K562 (cell line): ENCODE data around the gene PSAT1. TPM values are rescaled to one million over a fixed set of nuclear protein-coding genes. Genes with fewer than 3 reads are reported as not detected.

Experiments
- ATAC-seq: fragments of 200-7000 bp; cut with Tn5 transposase; 3 replicates; pipeline ENCODE4 v1.9.1; 2020; ENCODE audit warnings: moderate library complexity
- BruUV-seq: library from RNA; stranded (reverse); fragments of 400-500 nt; replicated peaks from 2 replicates; lab custom pipeline; 2021; lab: Mats Ljungman, UMichigan
- CTCF ChIA-PET: fragments of 300-600 bp; formaldehyde crosslinking; extraction: SDS; loops from one replicate; lab custom pipeline; 2021; ENCODE audit warnings: low intra/inter-chr PET ratio; lab: Yijun Ruan, JAX
- POLR2A ChIA-PET: fragments of 300-600, 350-650 bp; sonication (Branson Sonifier 250); formaldehyde crosslinking; extraction: SDS; loops from one replicate; lab custom pipeline; 2021; ENCODE audit warnings: antibody characterized with exemption, inconsistent platforms; lab: Yijun Ruan, JAX
- DNase-seq, 4 experiments: peaks; one replicate each; pipeline versions ENCODE4 v3.0.0 to v3.0.0-alpha.2; 2011 to 2018; ENCODE audit warnings: low spot score in 3 of 4, mixed read lengths in 3 of 4; ENCODE audit errors: extremely low read depth in 1 of 4
- FAIRE-seq: peaks from 2 replicates; lab custom pipeline; 2011; peaks lifted over from hg19 to GRCh38; lab: Jason Lieb, UNC
- H2AFZ ChIP-seq: 2 replicates; pipeline ENCODE4 v1.6.0; 2011; ENCODE audit warnings: low read depth, low read length, control low read depth, inconsistent platforms
- H3K27ac ChIP-seq: fragments of 200-600 bp; 3 replicates; pipeline ENCODE4 v1.8.0; 2011; ENCODE audit warnings: low read depth, mild to moderate bottlenecking, control low read depth, inconsistent platforms, low read length, moderate library complexity, mixed read lengths; ENCODE audit errors: extremely low read depth
- H3K27me3 ChIP-seq, 2 experiments: fragments of 300-600 bp in 1 of 2; 2 replicates in 1 of 2; 3 replicates in 1 of 2; pipeline versions ENCODE4 v1.6.0 to v1.8.0; 2011; ENCODE audit warnings: inconsistent platforms in 2 of 2, low read length in 2 of 2, mild to moderate bottlenecking in 1 of 2, mixed read lengths in 1 of 2, moderate library complexity in 1 of 2; ENCODE audit not compliant: control insufficient read depth in 2 of 2, insufficient read depth in 2 of 2
- H3K36me3 ChIP-seq: fragments of 300-600 bp; 3 replicates; pipeline ENCODE4 v1.8.0; 2011; ENCODE audit warnings: mild to moderate bottlenecking, low read length, inconsistent platforms; ENCODE audit not compliant: control insufficient read depth, insufficient read depth
- H3K4me1 ChIP-seq, 2 experiments: fragments of 200-600 bp in 1 of 2; replicated peaks in 1 of 2; 2 replicates in 1 of 2; 3 replicates in 1 of 2; pipeline versions ENCODE4 v1.5.1 to v1.8.0; 2011; ENCODE audit warnings: inconsistent platforms in 2 of 2, low read length in 2 of 2, mild to moderate bottlenecking in 1 of 2, mixed read lengths in 1 of 2, moderate library complexity in 1 of 2; ENCODE audit not compliant: control insufficient read depth in 2 of 2, insufficient read depth in 2 of 2
- H3K4me2 ChIP-seq: 2 replicates; pipeline ENCODE4 v1.6.1; 2011; ENCODE audit warnings: low read length, control low read depth, inconsistent platforms, mixed read lengths; ENCODE audit not compliant: insufficient read depth
- H3K4me3 ChIP-seq: fragments of 200-600 bp; sonication (generic), shearing (Covaris generic); 2 replicates; pipeline ENCODE4 v1.5.1; 2016; ENCODE audit warnings: control low read depth, inconsistent platforms
- H3K79me2 ChIP-seq: fragments of 200-600 bp; 3 replicates; pipeline ENCODE4 v1.8.0; 2011; ENCODE audit warnings: low read length, inconsistent platforms; ENCODE audit not compliant: control insufficient read depth, insufficient read depth
- H3K9ac ChIP-seq, 2 experiments: 2 replicates each; pipeline versions ENCODE4 v1.6.0 to v1.6.1; 2011; ENCODE audit warnings: low read depth in 2 of 2, low read length in 2 of 2, control low read depth in 1 of 2, inconsistent platforms in 1 of 2, mild to moderate bottlenecking in 1 of 2, mixed read lengths in 1 of 2; ENCODE audit not compliant: insufficient read depth in 1 of 2
- H3K9me1 ChIP-seq: one replicate; pipeline ENCODE4 v1.6.0; 2011; ENCODE audit warnings: inconsistent platforms, mild to moderate bottlenecking, low read length, moderate library complexity; ENCODE audit not compliant: control insufficient read depth, insufficient read depth
- H3K9me3 ChIP-seq: replicated peaks from 2 replicates; pipeline ENCODE4 v1.5.1; 2011; ENCODE audit warnings: low read depth, low read length, inconsistent platforms; ENCODE audit not compliant: control insufficient read depth, insufficient read depth
- H4K20me1 ChIP-seq: replicated peaks from 2 replicates; pipeline ENCODE4 v1.6.1; 2011; ENCODE audit warnings: low read length, inconsistent platforms, mixed read lengths; ENCODE audit not compliant: control insufficient read depth, insufficient read depth
- DMBX1 ChIP-seq: fragments of 250-450 bp; sonication (Bioruptor Pico); IDR thresholded peaks from 2 replicates; pipeline ENCODE4 v1.8.0; 2022; ENCODE audit warnings: inconsistent platforms, mild to moderate bottlenecking, moderate library complexity, borderline replicate concordance
- FOXJ2 ChIP-seq: fragments of 200-800 bp; sonication (Bioruptor generic); IDR thresholded peaks from 2 replicates; pipeline ENCODE4 v1.6.1; 2016; ENCODE audit warnings: missing genetic modification characterization, missing compliant biosample characterization
- NFIC ChIP-seq: fragments of 450-650 bp; IDR thresholded peaks from 2 replicates; pipeline ENCODE4 v1.6.1; 2017; ENCODE audit warnings: mild to moderate bottlenecking, inconsistent platforms
- NR4A1 ChIP-seq, 2 experiments: fragments of 250-450 bp in 1 of 2; fragments of 450-650 bp in 1 of 2; sonication (Bioruptor Pico) in 1 of 2; IDR thresholded peaks; 2 replicates each; pipeline versions ENCODE4 v1.4.0 to v1.6.1; 2016 to 2020; ENCODE audit warnings: mild to moderate bottlenecking in 2 of 2, missing compliant biosample characterization in 1 of 2, missing genetic modification characterization in 1 of 2, moderate library complexity in 1 of 2
- RB1 ChIP-seq: fragments of 450-650 bp; IDR thresholded peaks from 2 replicates; pipeline ENCODE4 v1.6.1; 2017; ENCODE audit warnings: low read depth, mild to moderate bottlenecking
- SMAD4 ChIP-seq: fragments of 250-450 bp; sonication (Bioruptor Pico); conservative IDR thresholded peaks from 2 replicates; pipeline ENCODE4 v1.8.0; 2021; ENCODE audit warnings: inconsistent platforms, mild to moderate bottlenecking, moderate library complexity
- SRSF3 ChIP-seq: fragments of 200-400 bp; formaldehyde crosslinking; IDR thresholded peaks from 2 replicates; pipeline ENCODE4 v1.6.1; 2016; ENCODE audit warnings: mild to moderate bottlenecking, low read length, moderate library complexity; ENCODE audit not compliant: insufficient read depth
- SUPT5H ChIP-seq: fragments of 450-650 bp; IDR thresholded peaks from 2 replicates; pipeline ENCODE4 v1.6.1; 2016
- ZSCAN29 ChIP-seq: fragments of 450-650 bp; IDR thresholded peaks from 2 replicates; pipeline ENCODE4 v1.6.1; 2017
- ZZZ3 ChIP-seq: fragments of 450-650 bp; IDR thresholded peaks from 2 replicates; pipeline ENCODE4 v1.6.1; 2016; ENCODE audit warnings: antibody characterized with exemption, mild to moderate bottlenecking, moderate library complexity
- WGBS: fragments of 100-300 bp; shearing (Covaris generic); methylation state at CpG from one replicate; pipeline ENCODE4 v1.1.6; 2016; ENCODE audit warnings: low coverage, mixed read lengths; ENCODE audit not compliant: insufficient coverage; ENCODE audit errors: missing lambda C conversion rate; 5-methylcytosine and 5-hydroxymethylcytosine counted together
- in situ Hi-C: fragments of 300-500 bp; cut with MboI; formaldehyde crosslinking; loops from 4 replicates; pipeline ENCODE4 v1.15.0; 2018; ENCODE audit warnings: inconsistent platforms, mixed read lengths
- intact Hi-C: fragments of 100-400 bp; cut with micrococcal nuclease; formaldehyde crosslinking; loops from 2 replicates; pipeline ENCODE4 v1.14.2; 2022
- polyA plus RNA-seq, 8 experiments: library from polyadenylated mRNA; depleted of rRNA in 4 of 8; stranded (reverse) in 5 of 8; unstranded in 3 of 8; fragments of >200 nt; fragmentation: Nextera tagmentation in 2 of 8; fragmentation: Illumina TruSeq in 1 of 8; extraction: Ambion mirVana in 2 of 8; extraction: Trizol in 1 of 8; gene quantifications; 2 replicates each; pipeline versions ENCODE4 v1.2.1 to v1.2.3, GENCODE V29; 2011 to 2014; ENCODE audit warnings: inconsistent platforms in 1 of 8, missing spikeins in 1 of 8
- total RNA-seq, 7 experiments: library from RNA; depleted of rRNA in 6 of 7; stranded (reverse); fragments of >200 nt in 6 of 7; fragmentation: Illumina TruSeq in 2 of 7; extraction: Trizol in 2 of 7; gene quantifications; 2 replicates each; pipeline versions ENCODE4 v1.2.1 to v1.2.3, GENCODE V29; 2011 to 2021; ENCODE audit warnings: low replicate concordance in 1 of 7
- TF ChIP-seq, protein P1 (sequence below): fragments of 200-800 bp; sonication (Bioruptor generic); IDR thresholded peaks from 2 replicates; pipeline ENCODE4 v1.6.1; 2016; ENCODE audit warnings: missing genetic modification characterization, missing compliant biosample characterization
- TF ChIP-seq, protein P2 (sequence below): fragments of 450-650 bp; IDR thresholded peaks from 2 replicates; pipeline ENCODE4 v1.6.1; 2017; ENCODE audit warnings: antibody characterized with exemption, mild to moderate bottlenecking

The PSAT1 gene
- total and polyA plus RNA-seq, 9 of the 15 experiments (the other 6 are each of a cell fraction or from before 2014, with no cell fraction given): 29.7 to 151 (median 98.3) TPM

DNA sequence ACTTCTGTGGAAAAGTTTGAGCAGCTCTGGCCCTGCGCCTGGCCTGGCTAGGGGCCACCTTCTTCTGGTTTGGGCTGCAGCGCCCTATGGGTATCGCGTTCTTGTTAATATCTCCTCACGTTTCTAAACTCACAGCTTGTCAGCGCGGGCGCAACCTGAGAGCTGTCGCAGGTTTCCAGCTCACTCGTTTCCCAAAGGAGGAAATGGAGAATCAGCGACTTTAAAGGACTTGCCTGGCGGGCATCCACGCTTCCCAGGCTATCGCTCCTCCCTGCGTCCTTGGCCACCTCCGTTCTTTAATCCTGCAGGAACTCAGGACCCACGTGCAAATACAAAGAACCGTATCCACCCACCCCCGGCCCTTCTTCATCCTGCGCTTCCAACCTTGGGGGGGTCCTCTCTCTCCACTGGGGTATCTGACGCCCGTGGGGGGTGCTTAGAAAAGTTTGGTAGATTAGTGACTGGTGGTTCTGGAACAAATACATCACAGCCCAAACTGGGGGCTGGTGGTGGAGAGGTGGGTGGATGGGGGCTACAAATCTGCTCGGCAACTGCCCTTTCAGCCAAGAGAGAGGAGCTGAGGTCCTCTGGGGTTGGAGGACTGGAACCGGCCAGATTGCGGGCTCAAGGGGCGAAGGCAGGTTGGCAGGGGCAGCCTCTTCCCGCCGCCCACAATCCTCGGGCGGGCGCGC is 578 bp upstream of the PSAT1 start:
- no peak for FAIRE-seq
- DNase-seq: no peak
- TF ChIP-seq DMBX1 (CRISPR knock-in tag) (0 out of 2 replicates have a peak, but pooled peaks have one; percentile 41), ZSCAN29 (no peak), SMAD4 (CRISPR knock-in tag) (0 out of 2 replicates have a peak, but pooled peaks have one; percentile 25), FOXJ2 (tag) (0 out of 2 replicates have a peak, but pooled peaks have one; percentile 42), RB1 (0 out of 2 replicates have a peak, but pooled peaks have one; percentile 23), NFIC (no peak), NR4A1 (CRISPR knock-in tag; IDR thresholded peaks at IDR 0.05) (no peak), NR4A1 (tag; IDR thresholded peaks at IDR 0.05) (0 out of 2 replicates have a peak, but pooled peaks have one; percentile 30), SRSF3 (peak; percentile 78; the same call in 1 of the 2 replicates), SUPT5H (0 out of 2 replicates have a peak, but pooled peaks have one; percentile 45), ZZZ3 (no peak)
- TF ChIP-seq, protein P1, sequence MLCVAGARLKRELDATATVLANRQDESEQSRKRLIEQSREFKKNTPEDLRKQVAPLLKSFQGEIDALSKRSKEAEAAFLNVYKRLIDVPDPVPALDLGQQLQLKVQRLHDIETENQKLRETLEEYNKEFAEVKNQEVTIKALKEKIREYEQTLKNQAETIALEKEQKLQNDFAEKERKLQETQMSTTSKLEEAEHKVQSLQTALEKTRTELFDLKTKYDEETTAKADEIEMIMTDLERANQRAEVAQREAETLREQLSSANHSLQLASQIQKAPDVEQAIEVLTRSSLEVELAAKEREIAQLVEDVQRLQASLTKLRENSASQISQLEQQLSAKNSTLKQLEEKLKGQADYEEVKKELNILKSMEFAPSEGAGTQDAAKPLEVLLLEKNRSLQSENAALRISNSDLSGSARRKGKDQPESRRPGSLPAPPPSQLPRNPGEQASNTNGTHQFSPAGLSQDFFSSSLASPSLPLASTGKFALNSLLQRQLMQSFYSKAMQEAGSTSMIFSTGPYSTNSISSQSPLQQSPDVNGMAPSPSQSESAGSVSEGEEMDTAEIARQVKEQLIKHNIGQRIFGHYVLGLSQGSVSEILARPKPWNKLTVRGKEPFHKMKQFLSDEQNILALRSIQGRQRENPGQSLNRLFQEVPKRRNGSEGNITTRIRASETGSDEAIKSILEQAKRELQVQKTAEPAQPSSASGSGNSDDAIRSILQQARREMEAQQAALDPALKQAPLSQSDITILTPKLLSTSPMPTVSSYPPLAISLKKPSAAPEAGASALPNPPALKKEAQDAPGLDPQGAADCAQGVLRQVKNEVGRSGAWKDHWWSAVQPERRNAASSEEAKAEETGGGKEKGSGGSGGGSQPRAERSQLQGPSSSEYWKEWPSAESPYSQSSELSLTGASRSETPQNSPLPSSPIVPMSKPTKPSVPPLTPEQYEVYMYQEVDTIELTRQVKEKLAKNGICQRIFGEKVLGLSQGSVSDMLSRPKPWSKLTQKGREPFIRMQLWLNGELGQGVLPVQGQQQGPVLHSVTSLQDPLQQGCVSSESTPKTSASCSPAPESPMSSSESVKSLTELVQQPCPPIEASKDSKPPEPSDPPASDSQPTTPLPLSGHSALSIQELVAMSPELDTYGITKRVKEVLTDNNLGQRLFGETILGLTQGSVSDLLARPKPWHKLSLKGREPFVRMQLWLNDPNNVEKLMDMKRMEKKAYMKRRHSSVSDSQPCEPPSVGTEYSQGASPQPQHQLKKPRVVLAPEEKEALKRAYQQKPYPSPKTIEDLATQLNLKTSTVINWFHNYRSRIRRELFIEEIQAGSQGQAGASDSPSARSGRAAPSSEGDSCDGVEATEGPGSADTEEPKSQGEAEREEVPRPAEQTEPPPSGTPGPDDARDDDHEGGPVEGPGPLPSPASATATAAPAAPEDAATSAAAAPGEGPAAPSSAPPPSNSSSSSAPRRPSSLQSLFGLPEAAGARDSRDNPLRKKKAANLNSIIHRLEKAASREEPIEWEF (CRISPR knock-in tag): no peak
- TF ChIP-seq, protein P2, sequence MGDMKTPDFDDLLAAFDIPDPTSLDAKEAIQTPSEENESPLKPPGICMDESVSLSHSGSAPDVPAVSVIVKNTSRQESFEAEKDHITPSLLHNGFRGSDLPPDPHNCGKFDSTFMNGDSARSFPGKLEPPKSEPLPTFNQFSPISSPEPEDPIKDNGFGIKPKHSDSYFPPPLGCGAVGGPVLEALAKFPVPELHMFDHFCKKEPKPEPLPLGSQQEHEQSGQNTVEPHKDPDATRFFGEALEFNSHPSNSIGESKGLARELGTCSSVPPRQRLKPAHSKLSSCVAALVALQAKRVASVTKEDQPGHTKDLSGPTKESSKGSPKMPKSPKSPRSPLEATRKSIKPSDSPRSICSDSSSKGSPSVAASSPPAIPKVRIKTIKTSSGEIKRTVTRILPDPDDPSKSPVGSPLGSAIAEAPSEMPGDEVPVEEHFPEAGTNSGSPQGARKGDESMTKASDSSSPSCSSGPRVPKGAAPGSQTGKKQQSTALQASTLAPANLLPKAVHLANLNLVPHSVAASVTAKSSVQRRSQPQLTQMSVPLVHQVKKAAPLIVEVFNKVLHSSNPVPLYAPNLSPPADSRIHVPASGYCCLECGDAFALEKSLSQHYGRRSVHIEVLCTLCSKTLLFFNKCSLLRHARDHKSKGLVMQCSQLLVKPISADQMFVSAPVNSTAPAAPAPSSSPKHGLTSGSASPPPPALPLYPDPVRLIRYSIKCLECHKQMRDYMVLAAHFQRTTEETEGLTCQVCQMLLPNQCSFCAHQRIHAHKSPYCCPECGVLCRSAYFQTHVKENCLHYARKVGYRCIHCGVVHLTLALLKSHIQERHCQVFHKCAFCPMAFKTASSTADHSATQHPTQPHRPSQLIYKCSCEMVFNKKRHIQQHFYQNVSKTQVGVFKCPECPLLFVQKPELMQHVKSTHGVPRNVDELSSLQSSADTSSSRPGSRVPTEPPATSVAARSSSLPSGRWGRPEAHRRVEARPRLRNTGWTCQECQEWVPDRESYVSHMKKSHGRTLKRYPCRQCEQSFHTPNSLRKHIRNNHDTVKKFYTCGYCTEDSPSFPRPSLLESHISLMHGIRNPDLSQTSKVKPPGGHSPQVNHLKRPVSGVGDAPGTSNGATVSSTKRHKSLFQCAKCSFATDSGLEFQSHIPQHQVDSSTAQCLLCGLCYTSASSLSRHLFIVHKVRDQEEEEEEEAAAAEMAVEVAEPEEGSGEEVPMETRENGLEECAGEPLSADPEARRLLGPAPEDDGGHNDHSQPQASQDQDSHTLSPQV: 0 out of 2 replicates have a peak, but pooled peaks have one; percentile 43

More for the DNA sequence above, 578 bp upstream of the PSAT1 start:
- BruUV-seq: TSS peak; percentile 70
- Histone ChIP-seq H4K20me1 (peaks cover 11% of the 10 kb centered on the region; the same call in 1 of the 2 replicates), H3K9me1 (no peaks in the 10 kb centered on the region), H3K79me2 (peaks cover 36% of the 10 kb centered on the region), H3K4me3 (peak overlapping the region; percentile 73), H3K9me3 (no peaks in the 10 kb centered on the region), H3K36me3 (peaks cover 15% of the 10 kb centered on the region; the same call in 2 of the 3 replicates), H3K9ac (peak overlapping the region; percentile 88 to 96; a peak in 3 of 4 replicates), H2AFZ (peak overlapping the region; percentile 89), H3K27me3 (no peaks in the 10 kb centered on the region), H3K4me1 (peaks cover 4 to 15% of the 10 kb centered on the region in 2 experiments; a peak in 4 of 5 replicates), H3K4me2 (peak overlapping the region; percentile 92), H3K27ac (peak overlapping the region; percentile 80)
- WGBS: 72% methylated on average over 18 of the region's 32 CpGs
- in situ Hi-C loops (no loop called here), intact Hi-C loops (no loop called here)
- POLR2A ChIA-PET: interaction anchor here (0.7 to 2.8 kb wide), 15 partner anchors 8 to 250 kb away, joined by 3 to 13 read pairs (median 3); no protein-coding TSS in a partner anchor
- no peak for ATAC-seq
- CTCF ChIA-PET: no interaction called here
